OCI-LY3 (cell line): ENCODE data around the gene CCDC106.

Experiments used
- CTCF ChIP-seq: fragments of 200-600, 300-600 bp; sonication (generic); IDR thresholded peaks from 2 replicates; pipeline ENCODE4 v1.5.1; 2014; ENCODE audit warnings: antibody characterized with exemption, low read length, low read depth
- EZH2phosphoT487 ChIP-seq: fragments of 200-600 bp; shearing (Covaris generic); IDR thresholded peaks from 2 replicates; pipeline ENCODE4 v1.6.1; 2018; ENCODE audit warnings: antibody characterized with exemption, mixed run types, low read depth

GRCh38 chr19:55688422-55689218 is 40.6 kb downstream of the CCDC106 start:
- no peak for TF ChIP-seq CTCF
- no peak for TF ChIP-seq EZH2phosphoT487
